Right lobe of liver (tissue), 6 donors: ENCODE results near the gene CCR1. TPM values are rescaled to one million over a fixed set of nuclear protein-coding genes. Genes with fewer than 3 reads are reported as not detected.
A peak's percentile ranks its signal among the peaks of the same experiment; 100 is the strongest.

Experiments
- ATAC-seq, 4 donors: fragments of 200-7000 bp; cut with Tn5 transposase; one replicate each; pipeline ENCODE4 v1.9.1; 2020; ENCODE audit warnings: mild to moderate bottlenecking in 4 of 4, moderate library complexity in 4 of 4
- DNase-seq, 3 donors: peaks; one replicate each; pipeline ENCODE4 v3.0.0-alpha.2; 2020
- H3K27ac ChIP-seq, 3 donors: fragments of 200-600 bp; one replicate each; pipeline ENCODE4 v1.8.0; 2022
- H3K27me3 ChIP-seq, 2 donors: fragments of 200-600 bp; one replicate each; pipeline ENCODE4 v1.8.0; 2022
- H3K36me3 ChIP-seq, 4 donors: fragments of 200-600 bp; sonication (generic) in 1 of 4; one replicate each; pipeline versions ENCODE4 v1.5.1 to v1.8.0; 2017 to 2022; ENCODE audit warnings: control low read depth in 1 of 4
- H3K4me1 ChIP-seq, 4 donors: fragments of 200-600 bp; sonication (generic) in 1 of 4; one replicate each; pipeline versions ENCODE4 v1.5.1 to v1.8.0; 2017 to 2022; ENCODE audit warnings: control low read depth in 1 of 4
- H3K4me3 ChIP-seq, 3 donors: fragments of 200-600 bp; one replicate each; pipeline ENCODE4 v1.8.0; 2022
- H3K9me3 ChIP-seq, 4 donors: fragments of 200-600 bp; sonication (generic) in 1 of 4; one replicate each; pipeline versions ENCODE4 v1.5.1 to v1.8.0; 2017 to 2022; ENCODE audit warnings: control low read depth in 1 of 4
- CTCF ChIP-seq, 4 donors: fragments of 200-600 bp in 3 of 4; fragments of 450-650 bp in 1 of 4; IDR thresholded peaks; one replicate each; pipeline versions ENCODE4 v1.5.1 to v1.8.0; 2016 to 2022; ENCODE audit warnings: antibody characterized with exemption in 4 of 4, mild to moderate bottlenecking in 2 of 4
- POLR2A ChIP-seq: fragments of 450-650 bp; IDR thresholded peaks from one replicate; pipeline ENCODE4 v1.6.1; 2017; ENCODE audit warnings: antibody characterized with exemption, mild to moderate bottlenecking
- WGBS: methylation state at CpG from one replicate; pipeline ENCODE4 v1.1.6; 2018; ENCODE audit warnings: low coverage, low lambda C conversion rate; ENCODE audit not compliant: insufficient coverage; ENCODE audit errors: missing lambda C conversion rate; 5-methylcytosine and 5-hydroxymethylcytosine counted together
- intact Hi-C, 2 donors: fragments of 100-400 bp; cut with DNase I; formaldehyde crosslinking; loops; one replicate each; pipeline versions ENCODE4 v1.11.2 to v1.14.1; 2022
- total RNA-seq, 6 experiments: library from RNA; depleted of rRNA in 2 of 6; stranded (reverse); fragments of >200 nt in 2 of 6; fragmentation: NEBNext Ultra II Directional in 3 of 6; extraction: Animal tissue kit (Norgen Biotek cat#: 25700) in 3 of 6; gene quantifications; one replicate each; pipeline versions ENCODE4 v1.1.0 to v1.2.4, GENCODE V29; 2016 to 2023
- donor health status: DM: no; HTN: yes; CAD: no.
- donor health status: DM: no; HTN: no; CAD: no.
- donor health status: DM: no; HTN: no; CAD: no.
- donor health status: DM: no; HTN: yes; CAD: no.
- donor health status: DM: no; HTN: yes; CAD: no.

The CCR1 gene
- total RNA-seq, 6 experiments from 2014 or later, result 1.6 to 17.3 (median 3.1) TPM

GRCh38 chr3:46206282-46207015 is 1.7 kb downstream of the CCR1 start:
- TF ChIP-seq CTCF (IDR thresholded peaks at IDR 0.05) (no peak), POLR2A (no peak)
- H3K9me3 ChIP-seq, result no peaks in the 10 kb centered on the region
- ATAC-seq (peak in 2 of 4 donors; percentile 19 to 25), DNase-seq (no peak)
- intact Hi-C loops, result no loop called here
- no peaks in the 10 kb centered on the region for H3K4me1 ChIP-seq
- no peaks in the 10 kb centered on the region for H3K36me3 ChIP-seq
- H3K27ac ChIP-seq, result peak overlapping the region in 1 of 3 donors; percentile 56
- H3K4me3 ChIP-seq, result peak overlapping the region in 2 of 3 donors; percentile 8 to 37
- 59% methylated on average over 3 of the region's 6 CpGs for WGBS
- H3K27me3 ChIP-seq, result no peaks in the 10 kb centered on the region

- no peaks in the 10 kb centered on the region for H3K4me1 ChIP-seq
- 29% methylated on average over 2 of the region's 2 CpGs for WGBS
- DNase-seq (no peak), ATAC-seq (no peak)
- no peaks in the 10 kb centered on the region for H3K9me3 ChIP-seq
- TF ChIP-seq CTCF (IDR thresholded peaks at IDR 0.05) (no peak), POLR2A (no peak)
- intact Hi-C loops, result no loop called here
- no peak overlapping the region for H3K27ac ChIP-seq
- no peak overlapping the region for H3K4me3 ChIP-seq
- no peaks in the 10 kb centered on the region for H3K36me3 ChIP-seq
- no peaks in the 10 kb centered on the region for H3K27me3 ChIP-seq
These were observed 2.7 kb downstream of the CCR1 start for GRCh38 chr3:46205286-46205960.

- DNase-seq (no peak), ATAC-seq (no peak)
- no peak overlapping the region for H3K4me3 ChIP-seq
- no peaks in the 10 kb centered on the region for H3K4me1 ChIP-seq
- intact Hi-C loops, result no loop called here
- no peaks in the 10 kb centered on the region for H3K27me3 ChIP-seq
- no peaks in the 10 kb centered on the region for H3K9me3 ChIP-seq
- TF ChIP-seq POLR2A, result no peak
- no peak for TF ChIP-seq CTCF (IDR thresholded peaks at IDR 0.05)
- no peaks in the 10 kb centered on the region for H3K36me3 ChIP-seq
- WGBS, result 82% methylated on average over 11 of the region's 12 CpGs
- H3K27ac ChIP-seq, result no peak overlapping the region
These were observed 4.4 kb downstream of the CCR1 start for GRCh38 chr3:46203681-46204080.

- H3K9me3 ChIP-seq, result no peaks in the 10 kb centered on the region
- H3K27ac ChIP-seq, result no peak overlapping the region
- H3K36me3 ChIP-seq, result no peaks in the 10 kb centered on the region
- no peak for TF ChIP-seq POLR2A
- no peak for TF ChIP-seq CTCF (IDR thresholded peaks at IDR 0.05)
- no peaks in the 10 kb centered on the region for H3K4me1 ChIP-seq
- H3K4me3 ChIP-seq, result no peak overlapping the region
- intact Hi-C loops, result no loop called here
- ATAC-seq (no peak), DNase-seq (no peak)
- H3K27me3 ChIP-seq, result no peaks in the 10 kb centered on the region
- WGBS, result 51% methylated on average over 2 of the region's 4 CpGs
These were observed 5.6 kb downstream of the CCR1 start for GRCh38 chr3:46202535-46202934.
